Activated CD4-positive, alpha-beta memory T cell treated with anti-CD3 and anti-CD28 coated beads, Interleukin-2, amount 10 ng/mL, durations not matched to agents 7 days and 5 days (primary cell): ENCODE results near the gene ANKRD6. TPM values are rescaled to one million over a fixed set of nuclear protein-coding genes. Genes with fewer than 3 reads are reported as not detected.
A peak's percentile ranks its signal among the peaks of the same experiment; 100 is the strongest.

ENCODE experiments used
- CTCF ChIA-PET: fragments of 350-600 bp; sonication (Branson Sonifier 250); formaldehyde crosslinking; loops from one replicate; lab custom pipeline; 2021; ENCODE audit warnings: antibody characterized with exemption, inconsistent platforms; lab: Charles Lee
- POLR2A ChIA-PET: fragments of 350-600 bp; sonication (Branson Sonifier 250); formaldehyde crosslinking; loops from one replicate; lab custom pipeline; 2021; ENCODE audit warnings: antibody characterized with exemption; lab: Charles Lee
- DNase-seq: peaks from one replicate; pipeline ENCODE4 v3.0.0-alpha.2; 2020
- H3K27ac Mint-ChIP-seq: one replicate; pipeline ENCODE4 v1.8.0; 2021; ENCODE audit warnings: mild to moderate bottlenecking, mixed read lengths
- H3K27me3 Mint-ChIP-seq: one replicate; pipeline ENCODE4 v1.8.0; 2021; ENCODE audit warnings: mixed read lengths
- H3K36me3 Mint-ChIP-seq: one replicate; pipeline ENCODE4 v1.8.0; 2021; ENCODE audit warnings: low read depth, mixed read lengths
- H3K4me1 Mint-ChIP-seq: one replicate; pipeline ENCODE4 v1.8.0; 2021; ENCODE audit warnings: mixed read lengths
- H3K4me3 Mint-ChIP-seq: one replicate; pipeline ENCODE4 v1.8.0; 2021; ENCODE audit warnings: mild to moderate bottlenecking, mixed read lengths
- H3K9me3 Mint-ChIP-seq: one replicate; pipeline ENCODE4 v1.8.0; 2021; ENCODE audit warnings: mixed read lengths
- total RNA-seq, 2 experiments: library from RNA; stranded (reverse); gene quantifications; one replicate each; pipeline ENCODE4 v1.2.3, GENCODE V29; 2021

Gene ANKRD6
- total RNA-seq, 2 experiments from 2014 or later: 4.2 to 4.8 TPM

DNA sequence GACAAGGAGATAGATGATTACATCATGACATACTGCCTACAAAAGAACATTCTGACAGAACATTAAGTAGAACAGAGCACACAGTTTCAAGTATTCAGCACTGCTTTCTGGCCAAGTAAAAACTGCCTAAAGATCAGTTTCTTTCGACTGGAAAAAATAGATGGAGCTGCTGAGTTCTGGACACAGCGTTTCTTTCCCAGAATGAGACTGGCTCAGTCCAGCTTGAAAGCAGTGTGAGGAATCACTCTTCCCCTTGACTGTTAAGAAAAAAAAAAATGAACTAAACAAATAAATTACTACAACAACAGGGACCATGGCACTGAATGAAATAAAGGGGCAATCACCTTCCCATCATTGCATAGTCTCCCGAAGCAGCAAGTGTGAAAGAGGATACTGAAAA lies 210.0 kb downstream of the ANKRD6 start:
- Mint-ChIP-seq H3K27ac (no peak overlapping the region), H3K9me3 (no peaks in the 10 kb centered on the region), H3K27me3 (no peaks in the 10 kb centered on the region), H3K4me1 (peaks cover 16% of the 10 kb centered on the region), H3K36me3 (peaks cover 52% of the 10 kb centered on the region), H3K4me3 (no peak overlapping the region)
- no peak for DNase-seq
- ChIA-PET CTCF (no interaction called here), POLR2A (interaction anchor here (0.9 kb wide), 1 partner anchor 22 kb away, joined by 3 read pairs; no protein-coding TSS in a partner anchor)

DNA sequence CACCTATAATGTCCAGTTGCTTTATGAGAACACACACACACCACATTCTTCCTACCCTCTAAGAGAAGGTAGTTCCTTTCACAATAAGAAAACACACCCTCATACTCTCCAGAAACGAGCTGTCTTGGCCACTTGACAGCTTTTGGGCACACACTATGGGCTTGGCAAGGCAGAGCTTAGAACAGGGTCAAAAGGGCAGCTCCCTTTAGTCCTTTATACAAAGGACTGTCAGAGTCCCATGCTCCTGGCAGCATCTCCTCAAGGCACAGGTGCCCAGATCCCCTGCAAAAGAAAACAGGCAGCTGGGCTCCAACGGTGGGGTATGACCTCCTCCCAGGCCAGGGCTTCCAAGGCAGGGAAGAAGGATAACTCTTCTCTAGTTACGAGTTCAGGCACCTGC lies 210.5 kb downstream of the ANKRD6 start:
- DNase-seq: no peak
- H3K27me3 Mint-ChIP-seq: no peaks in the 10 kb centered on the region
- no peak overlapping the region for H3K27ac Mint-ChIP-seq
- H3K4me1 Mint-ChIP-seq: peaks cover 12% of the 10 kb centered on the region
- no peak overlapping the region for H3K4me3 Mint-ChIP-seq
- POLR2A ChIA-PET: interaction anchor here (0.9 kb wide), 1 partner anchor 22 kb away, joined by 3 read pairs; no protein-coding TSS in a partner anchor
- H3K36me3 Mint-ChIP-seq: peaks cover 48% of the 10 kb centered on the region
- CTCF ChIA-PET: no interaction called here
- H3K9me3 Mint-ChIP-seq: no peaks in the 10 kb centered on the region

DNA sequence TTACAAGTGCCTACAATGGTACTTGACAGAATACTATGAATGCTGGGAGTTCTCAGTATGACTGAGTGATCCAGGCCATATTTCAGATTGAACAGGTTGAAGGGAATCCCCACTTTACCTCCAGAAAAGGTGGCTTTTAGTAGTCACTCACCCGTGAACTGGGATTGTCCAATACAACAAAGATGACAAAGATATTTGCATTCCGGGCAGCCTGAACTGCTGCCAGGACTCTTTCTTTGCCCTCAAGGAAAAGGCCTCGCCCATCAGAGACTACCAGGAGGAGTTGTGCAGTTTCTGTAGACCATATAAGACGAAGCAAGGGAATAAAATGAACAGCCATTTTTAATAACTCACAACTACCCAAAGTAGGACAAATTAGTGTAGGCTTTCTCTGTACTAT lies 211.9 kb downstream of the ANKRD6 start:
- H3K4me1 Mint-ChIP-seq: no peaks in the 10 kb centered on the region
- no peak for DNase-seq
- no peak overlapping the region for H3K4me3 Mint-ChIP-seq
- H3K9me3 Mint-ChIP-seq: no peaks in the 10 kb centered on the region
- H3K36me3 Mint-ChIP-seq: peaks cover 50% of the 10 kb centered on the region
- H3K27me3 Mint-ChIP-seq: no peaks in the 10 kb centered on the region
- POLR2A ChIA-PET: no interaction called here
- CTCF ChIA-PET: no interaction called here
- no peak overlapping the region for H3K27ac Mint-ChIP-seq

DNA sequence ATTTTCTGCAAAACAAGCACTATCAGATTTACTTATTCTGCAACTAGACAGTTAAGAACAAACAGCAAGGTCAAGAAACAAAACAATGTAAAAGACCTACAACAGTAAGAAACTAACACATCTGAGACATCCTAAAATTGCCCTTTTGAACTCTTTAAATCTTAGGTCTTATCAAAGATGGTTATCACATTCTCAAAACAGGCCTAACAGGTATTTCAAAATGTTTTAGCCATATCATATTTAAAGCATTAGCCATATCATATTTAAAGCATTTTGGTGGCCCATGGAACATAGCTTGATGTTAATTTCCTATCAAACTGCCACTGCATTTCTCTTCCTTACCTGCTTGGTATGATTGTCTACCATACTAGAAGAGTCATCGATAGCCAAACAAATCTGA lies 216.7 kb downstream of the ANKRD6 start:
- H3K36me3 Mint-ChIP-seq: peaks cover 49% of the 10 kb centered on the region
- H3K27ac Mint-ChIP-seq: no peak overlapping the region
- no peak overlapping the region for H3K4me3 Mint-ChIP-seq
- H3K27me3 Mint-ChIP-seq: no peaks in the 10 kb centered on the region
- no peaks in the 10 kb centered on the region for H3K9me3 Mint-ChIP-seq
- H3K4me1 Mint-ChIP-seq: no peaks in the 10 kb centered on the region
- no peak for DNase-seq
- ChIA-PET POLR2A (interaction anchor here (1.2 to 2.4 kb wide), 2 partner anchors 11 to 170 kb away, joined by 3 to 6 read pairs; partner anchors contain the start of genes LYRM2 and MDN1), CTCF (no interaction called here)

DNA sequence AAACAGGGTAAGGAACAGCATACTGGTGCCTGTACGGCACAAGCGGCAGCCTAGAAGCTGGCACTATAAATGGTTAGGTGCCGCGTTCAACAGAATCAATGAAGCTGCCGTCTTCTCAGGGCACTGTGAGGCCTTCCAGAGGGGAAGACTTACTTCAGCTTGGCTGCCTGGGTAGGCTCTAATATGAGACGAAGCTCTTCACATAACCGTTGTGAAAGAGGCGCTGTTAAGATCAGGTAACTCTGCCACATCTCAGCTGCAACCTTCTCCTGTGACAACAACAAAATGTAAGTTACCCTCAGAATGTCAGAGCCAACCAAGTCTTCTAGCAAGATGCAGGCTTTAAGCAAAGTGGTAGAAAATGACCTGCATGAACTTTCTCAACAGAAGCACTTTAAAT lies 217.6 kb downstream of the ANKRD6 start:
- H3K27me3 Mint-ChIP-seq: no peaks in the 10 kb centered on the region
- no peaks in the 10 kb centered on the region for H3K9me3 Mint-ChIP-seq
- H3K36me3 Mint-ChIP-seq: peaks cover 46% of the 10 kb centered on the region
- ChIA-PET CTCF (interaction anchor here (1.9 kb wide), 1 partner anchor 217 kb away, joined by 4 read pairs; no protein-coding TSS in a partner anchor), POLR2A (interaction anchor here (1.2 to 2.4 kb wide), 2 partner anchors 12 to 169 kb away, joined by 3 to 6 read pairs; partner anchors contain the start of genes LYRM2 and MDN1)
- H3K27ac Mint-ChIP-seq: no peak overlapping the region
- H3K4me3 Mint-ChIP-seq: no peak overlapping the region
- no peak for DNase-seq
- no peaks in the 10 kb centered on the region for H3K4me1 Mint-ChIP-seq

DNA sequence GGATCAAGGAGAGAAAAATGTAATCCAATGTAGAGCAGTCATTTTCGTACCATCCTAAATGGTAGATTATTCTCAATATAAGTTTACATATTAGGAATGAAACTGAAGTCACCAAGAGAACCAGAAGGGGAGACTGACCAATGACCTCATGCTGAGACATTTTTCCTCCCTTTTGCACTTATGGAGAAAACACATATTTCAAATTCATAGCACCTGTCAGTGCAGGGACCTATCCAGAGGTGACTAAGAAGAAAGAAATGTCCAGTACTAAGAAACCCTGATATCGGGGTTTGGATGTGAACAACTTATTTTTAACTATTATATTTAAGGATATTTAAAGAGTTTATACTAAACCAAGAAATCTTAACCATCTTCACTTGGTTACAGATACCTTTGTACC lies 222.2 kb downstream of the ANKRD6 start:
- H3K4me3 Mint-ChIP-seq: no peak overlapping the region
- H3K4me1 Mint-ChIP-seq: no peaks in the 10 kb centered on the region
- peaks cover 55% of the 10 kb centered on the region for H3K36me3 Mint-ChIP-seq
- DNase-seq: no peak
- no peak overlapping the region for H3K27ac Mint-ChIP-seq
- H3K27me3 Mint-ChIP-seq: no peaks in the 10 kb centered on the region
- CTCF ChIA-PET: interaction anchor here (1.3 kb wide), 1 partner anchor 223 kb away, joined by 3 read pairs; no protein-coding TSS in a partner anchor
- H3K9me3 Mint-ChIP-seq: no peaks in the 10 kb centered on the region
- POLR2A ChIA-PET: no interaction called here

DNA sequence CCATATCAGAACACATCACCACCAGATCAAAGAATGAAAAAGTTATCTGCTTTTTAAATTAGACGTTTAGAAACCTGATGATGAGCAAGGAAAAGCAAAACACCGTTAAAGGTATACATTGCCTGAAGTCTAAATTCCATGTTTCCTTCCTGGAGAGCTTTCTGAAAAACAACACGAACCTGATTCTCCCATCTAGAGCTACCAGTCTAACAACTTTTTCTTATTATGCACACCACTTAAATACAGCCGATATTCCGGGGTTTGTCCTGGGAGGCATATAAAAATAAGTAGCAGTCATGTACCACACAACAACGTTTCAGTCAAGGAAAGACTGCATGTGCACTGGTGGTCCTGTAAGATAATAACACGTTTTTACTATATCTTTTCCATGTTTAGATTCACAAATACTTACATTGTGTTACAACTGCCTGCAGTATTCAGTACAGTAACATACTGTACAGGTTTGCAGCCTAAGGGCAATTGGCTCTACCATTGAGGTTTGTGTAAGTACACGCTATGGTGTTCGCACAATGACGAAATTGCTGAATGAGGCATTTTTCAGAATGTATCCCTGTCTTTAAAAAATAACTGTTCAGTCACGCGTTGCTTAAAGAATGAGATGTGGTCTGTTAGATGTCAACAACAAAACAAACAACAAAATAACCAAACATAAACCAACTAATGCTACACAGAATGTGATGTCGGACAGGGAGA lies 224.7 kb downstream of the ANKRD6 start:
- Mint-ChIP-seq H3K4me1 (no peaks in the 10 kb centered on the region), H3K4me3 (no peak overlapping the region), H3K27me3 (no peaks in the 10 kb centered on the region), H3K36me3 (peaks cover 48% of the 10 kb centered on the region), H3K27ac (no peak overlapping the region), H3K9me3 (no peaks in the 10 kb centered on the region)
- ChIA-PET CTCF (no interaction called here), POLR2A (no interaction called here)
- DNase-seq: no peak

DNA sequence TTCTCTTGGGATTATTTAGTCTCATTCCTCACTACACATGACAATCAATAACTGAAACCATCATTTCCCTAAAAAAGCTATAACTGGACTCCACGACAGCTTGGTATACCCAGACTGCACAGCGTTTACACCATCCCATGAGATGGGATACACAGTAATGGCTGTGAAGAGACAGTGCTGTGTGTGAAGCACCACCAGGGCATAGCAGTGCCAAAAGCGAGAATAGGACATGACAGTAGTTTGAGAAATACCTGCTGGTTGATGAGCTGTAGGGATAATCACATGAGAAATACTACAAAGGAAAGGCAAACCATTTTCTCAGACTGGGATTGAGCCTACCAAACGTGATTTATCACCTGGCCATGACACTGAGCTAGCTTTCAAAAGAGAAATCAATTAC lies 228.0 kb downstream of the ANKRD6 start:
- no peak overlapping the region for H3K4me3 Mint-ChIP-seq
- peaks cover 43% of the 10 kb centered on the region for H3K36me3 Mint-ChIP-seq
- H3K4me1 Mint-ChIP-seq: no peaks in the 10 kb centered on the region
- H3K27ac Mint-ChIP-seq: no peak overlapping the region
- no peaks in the 10 kb centered on the region for H3K9me3 Mint-ChIP-seq
- ChIA-PET CTCF (no interaction called here), POLR2A (no interaction called here)
- no peak for DNase-seq
- H3K27me3 Mint-ChIP-seq: no peaks in the 10 kb centered on the region

DNA sequence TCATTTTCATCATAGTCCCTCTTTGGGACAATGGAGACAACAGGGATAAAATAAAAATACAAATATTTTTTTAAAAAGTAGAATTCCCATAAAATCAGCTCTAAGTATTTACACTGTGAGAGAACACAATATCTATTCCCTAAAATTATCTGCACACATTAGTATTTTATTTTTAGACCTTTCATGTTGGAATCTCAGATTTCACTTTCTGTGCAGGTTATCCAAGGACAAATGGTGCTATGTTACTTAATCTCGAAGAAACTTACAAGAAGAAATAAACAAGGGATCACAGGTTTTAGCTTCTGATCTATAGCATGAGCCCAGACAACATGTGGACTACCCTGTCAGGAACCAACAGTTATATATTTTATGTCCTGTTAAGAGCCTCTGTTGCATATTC lies 228.6 kb downstream of the ANKRD6 start:
- Mint-ChIP-seq H3K36me3 (peaks cover 43% of the 10 kb centered on the region), H3K27ac (no peak overlapping the region), H3K4me1 (no peaks in the 10 kb centered on the region), H3K27me3 (no peaks in the 10 kb centered on the region), H3K4me3 (no peak overlapping the region), H3K9me3 (no peaks in the 10 kb centered on the region)
- ChIA-PET POLR2A (no interaction called here), CTCF (no interaction called here)
- DNase-seq: no peak

DNA sequence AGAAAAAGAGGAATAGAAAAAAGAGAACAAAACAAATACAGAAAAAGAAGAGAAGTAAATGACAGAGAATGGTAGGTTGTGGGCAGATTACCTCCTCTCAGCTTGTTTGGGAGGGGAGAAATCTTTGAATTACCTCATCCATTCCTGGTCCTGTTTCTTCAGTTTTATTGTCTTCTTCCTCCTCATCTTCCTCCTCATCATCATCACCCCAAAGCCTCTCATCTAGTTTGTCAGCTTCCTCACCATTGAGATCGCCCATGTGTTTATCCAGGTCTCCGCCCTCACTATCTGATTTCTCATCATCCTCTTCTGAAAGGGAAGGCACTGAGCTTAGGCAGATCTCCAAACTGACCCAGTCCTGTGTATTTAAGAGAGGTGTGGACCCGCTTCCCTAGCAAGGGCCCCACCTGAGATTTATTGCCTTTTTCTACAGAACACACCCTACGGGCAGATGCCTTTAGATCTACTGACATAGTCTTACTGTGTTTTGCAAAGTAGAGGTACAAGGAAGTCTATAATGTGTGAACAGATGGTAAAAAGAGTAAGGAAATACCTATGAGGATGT lies 229.8 kb downstream of the ANKRD6 start:
- Mint-ChIP-seq H3K4me3 (no peak overlapping the region), H3K27me3 (no peaks in the 10 kb centered on the region), H3K27ac (peak overlapping the region; percentile 3), H3K9me3 (no peaks in the 10 kb centered on the region), H3K4me1 (no peaks in the 10 kb centered on the region), H3K36me3 (peaks cover 39% of the 10 kb centered on the region)
- CTCF ChIA-PET: interaction anchor here (0.7 kb wide), 1 partner anchor 9 kb away, joined by 3 read pairs; no protein-coding TSS in a partner anchor
- no peak for DNase-seq
- POLR2A ChIA-PET: no interaction called here

DNA sequence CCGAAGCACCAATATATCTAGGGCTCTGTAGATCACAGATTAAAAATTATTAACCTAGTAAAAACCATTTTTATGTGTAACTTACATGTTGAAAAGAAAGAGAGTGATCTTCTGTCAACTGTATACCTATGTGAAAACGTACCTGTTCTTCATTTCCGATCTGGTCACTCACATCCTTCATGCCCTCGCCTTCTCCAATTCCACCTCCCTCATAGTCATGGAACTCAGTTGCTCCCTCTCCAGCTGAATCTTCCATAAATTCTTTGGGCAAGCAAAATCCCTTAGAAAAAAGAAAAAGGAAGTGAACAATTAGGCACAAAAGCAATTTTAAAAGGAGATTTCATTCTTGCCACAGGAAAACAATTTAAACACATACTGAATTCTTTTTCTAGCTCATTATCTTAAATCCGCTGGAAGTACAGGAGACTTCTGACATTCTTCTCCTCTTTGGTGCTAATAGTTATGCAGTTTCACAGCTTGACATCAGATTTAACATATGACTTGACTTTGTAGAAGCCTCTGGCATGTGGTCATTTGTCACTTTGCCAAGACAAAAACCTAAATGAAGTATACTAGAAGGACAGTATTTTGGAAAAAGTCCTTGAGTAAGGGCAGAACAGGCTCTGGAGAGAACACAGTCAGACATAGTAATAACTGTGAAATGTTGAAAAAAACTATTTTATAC lies 235.1 kb downstream of the ANKRD6 start:
- CTCF ChIA-PET: no interaction called here
- peak overlapping the region; percentile 1 for H3K27ac Mint-ChIP-seq

DNA sequence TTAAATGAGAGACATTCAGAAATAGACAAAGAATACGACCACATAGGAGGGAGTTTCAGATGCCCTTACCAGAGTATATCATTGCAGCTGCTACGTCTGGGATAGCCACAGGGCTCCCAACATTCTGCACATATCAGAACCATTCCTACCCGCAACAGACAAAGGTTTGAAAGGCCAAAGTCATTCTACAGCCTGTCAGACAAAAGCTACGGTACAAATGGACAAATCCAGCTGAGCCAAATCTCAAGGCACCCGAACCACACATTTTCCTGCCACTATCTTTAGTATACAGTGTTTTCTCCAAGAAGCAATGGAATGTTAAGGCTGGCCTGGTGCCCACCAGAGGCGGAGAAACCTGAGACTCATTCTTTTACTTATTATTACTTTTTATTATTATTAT lies 236.1 kb downstream of the ANKRD6 start:
- no peak for DNase-seq
- ChIA-PET CTCF (no interaction called here), POLR2A (no interaction called here)
- H3K36me3 Mint-ChIP-seq: peaks cover 40% of the 10 kb centered on the region
- H3K9me3 Mint-ChIP-seq: no peaks in the 10 kb centered on the region
- no peak overlapping the region for H3K27ac Mint-ChIP-seq
- H3K4me3 Mint-ChIP-seq: no peak overlapping the region
- no peaks in the 10 kb centered on the region for H3K4me1 Mint-ChIP-seq
- no peaks in the 10 kb centered on the region for H3K27me3 Mint-ChIP-seq

More for the DNA sequence above, 235.1 kb downstream of the ANKRD6 start:
- H3K36me3 Mint-ChIP-seq: peaks cover 40% of the 10 kb centered on the region
- no peaks in the 10 kb centered on the region for H3K27me3 Mint-ChIP-seq
- no peak for DNase-seq
- POLR2A ChIA-PET: no interaction called here
- no peaks in the 10 kb centered on the region for H3K9me3 Mint-ChIP-seq
- H3K4me1 Mint-ChIP-seq: no peaks in the 10 kb centered on the region
- no peak overlapping the region for H3K4me3 Mint-ChIP-seq

DNA sequence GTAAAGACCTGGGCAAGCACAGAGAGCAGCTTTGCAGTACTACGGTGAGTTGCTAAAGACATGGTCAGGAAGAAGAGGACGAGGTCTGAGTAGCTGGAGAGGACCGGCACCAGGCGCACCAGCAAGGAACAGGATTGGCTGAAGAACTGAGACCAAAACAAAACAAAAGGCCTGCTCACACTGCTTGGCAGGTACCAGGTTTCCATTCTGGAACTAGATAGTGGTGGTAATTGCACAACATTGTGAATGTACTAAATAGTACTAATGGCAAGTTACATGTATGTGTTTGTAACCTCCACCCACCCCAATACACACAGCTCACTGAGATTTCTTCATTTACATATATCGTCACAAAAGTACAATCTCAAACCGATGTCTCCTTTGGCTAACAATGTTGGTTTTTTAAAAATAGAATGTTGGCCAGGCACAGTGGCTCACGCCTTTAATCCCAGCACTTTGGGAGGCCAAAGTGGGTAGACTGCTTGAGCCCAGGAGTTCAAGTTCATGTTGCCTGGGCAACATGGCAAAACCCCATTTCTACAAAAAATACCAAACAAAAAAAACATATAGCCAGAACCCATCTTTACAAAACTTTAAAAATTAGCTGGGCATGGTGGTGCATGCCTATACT lies 238.1 kb downstream of the ANKRD6 start:
- Mint-ChIP-seq H3K4me3 (no peak overlapping the region), H3K27ac (no peak overlapping the region), H3K4me1 (no peaks in the 10 kb centered on the region), H3K27me3 (no peaks in the 10 kb centered on the region), H3K36me3 (peaks cover 54% of the 10 kb centered on the region), H3K9me3 (no peaks in the 10 kb centered on the region)
- ChIA-PET POLR2A (no interaction called here), CTCF (no interaction called here)
- DNase-seq: no peak
